Fibroblast of pulmonary artery (primary cell): ENCODE measurements around the gene ADAM8.

Experiments
- DNase-seq: peaks from one replicate; pipeline ENCODE4 v3.0.0-alpha.2; 2010; ENCODE audit warnings: low read depth
- H3K4me3 ChIP-seq: replicated peaks from 2 replicates; pipeline ENCODE4 v1.5.1; 2011; ENCODE audit warnings: low read depth, mild to moderate bottlenecking, control low read depth, low read length, moderate library complexity
- TF ChIP-seq, protein P1 (sequence below): IDR thresholded peaks from 2 replicates; pipeline ENCODE4 v1.5.1; 2011; ENCODE audit warnings: mild to moderate bottlenecking, control low read depth, low read length, inconsistent platforms; ENCODE audit errors: missing control alignments

The ADAM8 gene

DNA sequence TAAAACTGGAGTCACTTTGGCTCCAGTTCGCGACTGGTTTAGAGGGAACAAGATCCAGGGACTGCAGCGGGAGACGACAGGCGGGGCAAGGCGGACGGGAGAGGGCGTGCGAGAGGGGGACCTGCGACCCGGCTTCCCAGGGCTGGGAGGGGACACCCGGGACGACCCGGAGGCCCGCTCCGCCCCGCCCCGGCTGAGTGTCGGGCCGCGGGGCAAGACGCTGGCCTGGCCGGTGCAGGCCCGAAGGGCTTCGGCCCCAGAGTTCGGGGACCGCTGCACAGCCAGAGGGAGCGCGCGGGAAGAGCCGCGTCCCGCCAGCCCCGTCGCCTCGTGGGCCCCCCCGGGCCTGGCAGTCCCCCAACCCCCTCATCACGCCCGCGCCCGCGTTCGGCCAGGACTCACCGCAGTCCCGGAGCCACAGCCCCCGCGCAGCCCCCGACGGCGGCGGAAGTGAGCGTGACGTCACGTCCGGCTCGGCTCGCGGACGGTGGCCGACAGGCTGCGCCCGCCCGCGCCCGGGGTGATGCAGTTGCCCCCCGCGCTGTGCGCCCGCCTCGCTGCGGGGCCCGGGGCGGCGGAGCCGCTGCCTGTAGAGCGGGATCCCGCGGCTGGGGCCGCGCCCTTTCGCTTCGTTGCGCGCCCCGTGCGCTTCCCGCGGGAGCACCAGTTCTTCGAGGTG, 31.9 kb upstream of the ADAM8 start, which contains the start of the genes TUBGCP2 and ZNF511:
Gene TUBGCP2, minus strand, starts transcription at position 452 of the 679 bp plus-strand sequence. CDS start 5,931 bp downstream, outside the sequence.
Gene ZNF511, plus strand, starts transcription at position 494 of the 679 bp plus-strand sequence. Its CDS starts 30 bp downstream, at position 524.
- peak; percentile 86 for DNase-seq
- H3K4me3 ChIP-seq: peak within 1 kb of the TSS; percentile 92
- TF ChIP-seq, protein P1, sequence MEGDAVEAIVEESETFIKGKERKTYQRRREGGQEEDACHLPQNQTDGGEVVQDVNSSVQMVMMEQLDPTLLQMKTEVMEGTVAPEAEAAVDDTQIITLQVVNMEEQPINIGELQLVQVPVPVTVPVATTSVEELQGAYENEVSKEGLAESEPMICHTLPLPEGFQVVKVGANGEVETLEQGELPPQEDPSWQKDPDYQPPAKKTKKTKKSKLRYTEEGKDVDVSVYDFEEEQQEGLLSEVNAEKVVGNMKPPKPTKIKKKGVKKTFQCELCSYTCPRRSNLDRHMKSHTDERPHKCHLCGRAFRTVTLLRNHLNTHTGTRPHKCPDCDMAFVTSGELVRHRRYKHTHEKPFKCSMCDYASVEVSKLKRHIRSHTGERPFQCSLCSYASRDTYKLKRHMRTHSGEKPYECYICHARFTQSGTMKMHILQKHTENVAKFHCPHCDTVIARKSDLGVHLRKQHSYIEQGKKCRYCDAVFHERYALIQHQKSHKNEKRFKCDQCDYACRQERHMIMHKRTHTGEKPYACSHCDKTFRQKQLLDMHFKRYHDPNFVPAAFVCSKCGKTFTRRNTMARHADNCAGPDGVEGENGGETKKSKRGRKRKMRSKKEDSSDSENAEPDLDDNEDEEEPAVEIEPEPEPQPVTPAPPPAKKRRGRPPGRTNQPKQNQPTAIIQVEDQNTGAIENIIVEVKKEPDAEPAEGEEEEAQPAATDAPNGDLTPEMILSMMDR: no peak

DNA sequence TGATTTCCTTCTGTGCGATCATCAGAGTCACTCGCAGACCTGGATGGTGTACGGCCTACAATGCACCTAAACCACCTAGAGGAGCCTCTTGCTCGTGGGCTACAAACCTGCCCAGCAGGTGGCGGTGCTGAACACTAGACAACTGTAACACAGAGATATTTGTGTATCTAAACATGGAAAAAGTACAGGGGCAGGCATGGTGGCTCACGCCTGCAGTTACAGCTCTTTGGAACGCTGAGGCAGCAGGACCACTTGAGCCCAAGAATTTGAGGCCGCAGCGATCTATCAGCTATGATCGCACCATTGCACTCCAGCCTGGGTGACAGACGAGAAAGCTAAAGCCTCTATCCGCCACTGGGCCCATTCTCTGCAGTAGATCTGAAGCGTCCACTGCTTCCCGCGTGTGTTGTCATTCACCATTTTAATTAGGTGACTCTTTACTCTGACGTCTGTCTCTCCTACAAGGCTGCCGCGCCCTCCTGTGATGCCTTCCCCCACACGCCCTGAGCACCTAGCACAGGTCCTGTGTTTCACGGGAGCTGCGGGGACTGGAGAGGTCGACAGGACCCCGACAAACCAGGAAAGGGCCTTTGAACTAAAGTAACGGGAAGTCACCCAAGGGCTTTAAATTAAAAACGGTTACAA, 31.2 kb upstream of the ADAM8 start:
- peak; percentile 73 for DNase-seq
- H3K4me3 ChIP-seq: peak overlapping the region; percentile 92
- TF ChIP-seq, protein P1: peak; percentile 88

DNA sequence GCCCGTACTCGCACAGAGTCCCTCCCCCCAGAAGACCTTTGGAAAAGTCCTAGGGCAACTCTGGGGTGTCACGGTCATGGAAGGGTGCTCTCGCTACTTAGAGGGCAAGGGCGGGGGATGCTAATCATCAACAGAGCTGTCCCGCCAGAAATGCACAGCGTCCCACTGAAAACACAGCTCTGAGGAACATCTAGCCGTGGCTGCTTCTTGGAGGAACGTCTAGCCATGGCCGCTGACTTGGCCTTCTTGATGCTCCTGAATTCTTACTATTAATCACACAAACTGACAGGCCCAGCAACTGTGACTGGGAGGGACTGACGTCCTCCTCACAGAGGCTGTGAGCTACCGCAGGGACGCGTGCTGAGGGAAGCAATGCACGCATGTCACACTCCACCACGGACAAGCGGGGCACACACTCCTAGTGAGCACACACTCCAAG, 30.3 kb upstream of the ADAM8 start:
- no peak for DNase-seq
- H3K4me3 ChIP-seq: no peak overlapping the region
- TF ChIP-seq, protein P1: no peak

DNA sequence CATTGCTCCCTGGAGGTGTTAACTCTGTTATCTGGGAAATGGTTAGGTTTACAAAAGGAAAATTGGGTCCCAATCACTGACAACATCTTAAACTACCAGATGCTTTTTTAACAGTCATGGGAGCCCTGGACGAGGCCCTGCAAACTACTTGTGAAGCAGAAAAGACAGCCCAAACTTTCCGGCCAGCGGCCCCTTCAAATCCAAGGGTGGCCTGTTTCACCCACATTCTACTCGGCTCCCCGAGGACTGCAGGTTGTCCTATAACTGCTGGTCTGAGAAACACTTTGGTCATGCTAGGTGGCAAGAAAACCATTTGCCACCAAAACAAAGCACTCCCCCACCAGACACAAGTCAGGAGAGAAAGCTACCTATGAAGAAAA, 29.4 kb upstream of the ADAM8 start:
- H3K4me3 ChIP-seq: no peak overlapping the region
- DNase-seq: no peak
- TF ChIP-seq, protein P1: no peak

DNA sequence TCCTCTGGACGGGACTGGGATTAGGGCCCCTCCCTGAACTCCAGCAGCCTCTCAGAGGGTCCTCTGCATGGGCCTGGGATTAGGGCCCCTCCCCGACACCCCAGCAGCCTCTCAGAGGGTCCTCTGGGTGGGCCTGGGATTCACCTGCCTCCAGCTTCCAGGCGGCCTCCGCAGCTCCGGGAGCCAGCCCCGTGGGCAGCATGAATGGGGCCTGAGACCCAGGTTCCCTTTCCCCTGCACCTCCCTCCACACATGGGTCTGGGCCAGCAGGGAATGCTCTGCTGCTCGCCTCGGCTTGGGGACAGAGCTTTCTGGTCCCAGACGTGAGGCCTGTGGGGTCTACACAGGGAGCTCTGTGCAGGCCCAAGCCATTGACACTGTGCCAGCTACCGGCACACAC, 26.5 kb upstream of the ADAM8 start:
- no peak for DNase-seq
- no peak overlapping the region for H3K4me3 ChIP-seq
- TF ChIP-seq, protein P1: no peak

DNA sequence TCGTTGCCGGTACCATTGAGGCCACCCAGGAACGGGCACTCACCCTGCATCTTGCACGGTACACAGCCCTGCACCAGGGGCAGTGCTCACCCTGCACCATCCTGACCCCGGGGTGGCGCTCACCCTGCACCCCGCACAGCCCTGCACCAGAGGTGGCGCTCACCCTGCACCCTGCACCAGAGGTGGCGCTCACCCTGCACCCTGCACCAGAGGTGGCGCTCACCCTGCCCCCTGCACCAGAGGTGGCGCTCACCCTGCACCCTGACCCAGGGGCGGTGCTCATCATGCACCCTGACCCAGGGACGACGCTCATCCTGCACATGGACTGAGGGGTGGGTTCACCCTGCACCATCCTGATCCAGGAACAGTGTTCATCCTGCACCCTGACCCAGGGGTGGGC, 25.6 kb upstream of the ADAM8 start:
- no peak overlapping the region for H3K4me3 ChIP-seq
- no peak for DNase-seq
- TF ChIP-seq, protein P1: no peak
